GDM1 (cell line): ENCODE results near the gene PCTP.

ENCODE experiments used
- DNase-seq: peaks from one replicate; lab custom pipeline; 2025; lab: John Stamatoyannopoulos, UW

Gene PCTP

GRCh38 chr17:55806745-55807495 is 56.1 kb downstream of the PCTP start:
- no peak for DNase-seq

GRCh38 chr17:55811536-55811935 is 60.7 kb downstream of the PCTP start:
- no peak for DNase-seq

GRCh38 chr17:55812323-55812722 is 61.5 kb downstream of the PCTP start:
- no peak for DNase-seq

DNA sequence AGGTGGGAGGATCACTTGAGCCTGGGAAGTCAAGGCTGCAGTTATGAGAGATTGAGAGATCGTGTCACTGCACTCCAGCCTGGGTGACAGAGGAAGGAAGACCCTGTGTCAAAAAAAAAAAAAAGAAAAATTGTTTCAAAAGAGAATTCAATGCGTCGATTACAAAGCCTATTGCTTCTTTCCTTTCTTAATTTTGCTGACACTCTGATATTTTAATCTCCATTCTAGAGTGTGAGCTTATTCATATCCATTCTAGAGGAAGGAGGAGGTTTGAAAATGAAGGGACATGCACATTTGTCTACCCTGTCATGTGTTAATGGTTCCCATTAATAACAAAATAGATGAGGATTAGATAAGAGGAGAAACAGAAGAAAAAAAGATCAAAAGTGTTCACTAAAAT is 63.1 kb downstream of the PCTP start:
- DNase-seq, result no peak

- no peak for DNase-seq
Observed at GRCh38 chr17:55814377-55814776, 63.5 kb downstream of the PCTP start.

GRCh38 chr17:55816532-55817396 is 65.9 kb downstream of the PCTP start:
- DNase-seq, result no peak

DNA sequence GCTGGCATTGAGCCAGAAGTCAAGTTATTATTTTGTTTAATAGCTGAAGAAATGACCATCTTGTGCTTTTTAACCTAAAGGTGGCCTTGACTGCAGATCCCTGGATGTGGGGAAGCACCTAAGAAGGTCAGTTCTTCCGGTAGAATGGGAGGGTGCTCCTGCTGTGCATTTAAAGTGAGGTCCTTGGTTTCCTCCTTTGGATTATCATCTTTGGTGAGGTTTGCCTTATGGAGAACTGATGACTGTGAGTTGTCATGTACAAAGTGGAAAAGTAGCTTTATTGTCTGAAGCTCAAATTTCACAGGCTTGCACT is 66.5 kb downstream of the PCTP start:
- DNase-seq, result no peak

GRCh38 chr17:55818026-55818425 is 67.2 kb downstream of the PCTP start:
- DNase-seq, result no peak

- DNase-seq, result no peak
Observed at GRCh38 chr17:55818451-55819375, 67.9 kb downstream of the PCTP start.

DNA sequence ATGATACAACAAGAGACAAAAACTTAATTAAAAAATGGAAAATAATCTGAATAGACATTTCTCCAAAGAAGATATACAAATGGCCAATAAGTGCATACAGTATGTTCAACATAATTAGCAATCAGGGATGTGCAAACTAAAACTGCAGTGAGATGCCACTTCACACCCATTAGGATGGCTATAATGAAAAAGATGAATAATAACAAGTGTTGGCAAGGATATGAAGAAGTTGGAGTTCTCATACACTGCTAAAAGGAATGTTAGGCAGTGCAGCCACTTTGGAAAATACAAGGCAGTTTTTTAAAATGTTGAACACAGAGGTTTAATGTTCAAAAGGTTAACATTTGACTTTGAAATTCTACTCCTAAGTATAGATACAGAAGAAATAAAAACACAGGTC is 69.8 kb downstream of the PCTP start:
- DNase-seq, result no peak

DNA sequence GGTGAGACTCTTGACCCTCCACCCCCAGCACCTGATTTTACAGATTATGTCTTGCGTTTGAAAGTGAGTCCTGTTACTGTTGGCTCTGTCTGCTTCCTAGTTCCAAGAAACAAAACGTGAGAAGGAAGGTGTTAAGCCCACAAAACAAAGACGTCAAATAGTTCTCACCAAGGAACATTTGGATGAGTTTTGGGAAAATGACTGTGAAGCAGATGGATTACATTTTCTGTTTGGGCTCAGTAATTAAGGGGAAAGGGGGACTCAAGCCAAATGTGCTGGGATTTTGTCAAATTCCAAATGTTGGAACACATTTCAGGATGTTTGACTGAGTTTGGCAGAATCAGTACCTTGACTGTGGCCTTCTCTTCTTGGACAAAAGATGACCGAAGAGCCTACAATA is 71.2 kb downstream of the PCTP start:
- DNase-seq, result no peak

DNA sequence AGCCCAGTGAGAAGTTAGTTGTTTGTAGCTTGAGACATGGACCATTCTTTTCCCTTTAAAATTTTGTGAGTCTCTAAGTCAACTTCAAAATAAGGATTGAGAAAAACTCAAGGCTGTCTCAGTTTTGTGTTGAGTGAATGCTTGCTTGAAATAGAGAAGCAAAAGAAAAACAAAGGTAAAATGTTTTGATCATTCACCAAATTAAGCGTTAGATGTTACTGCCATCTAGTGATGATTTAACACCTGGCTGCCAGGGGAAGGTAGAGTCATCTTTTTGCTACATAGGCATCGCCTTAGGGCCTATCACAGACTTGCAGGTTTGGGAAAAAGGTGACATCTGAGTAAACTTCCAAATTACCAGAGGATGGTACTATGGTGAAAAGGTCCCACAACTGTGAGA is 74.4 kb downstream of the PCTP start:
- no peak for DNase-seq
